Progenitor cell of endocrine pancreas (in vitro differentiated cells): ENCODE measurements around the gene EPC2. TPM values are rescaled to one million over a fixed set of nuclear protein-coding genes. Genes with fewer than 3 reads are reported as not detected.

ENCODE experiments used
- DNase-seq: peaks from one replicate; pipeline ENCODE4 v3.0.0; 2021; ENCODE audit warnings: low spot score; ENCODE audit not compliant: unreplicated experiment
- H3K27ac Mint-ChIP-seq: 2 replicates; pipeline ENCODE4 v1.8.0; 2021; ENCODE audit warnings: mild to moderate bottlenecking, moderate library complexity, mixed read lengths
- H3K27me3 Mint-ChIP-seq: 2 replicates; pipeline ENCODE4 v1.8.0; 2021; ENCODE audit warnings: mixed read lengths
- H3K36me3 Mint-ChIP-seq: 2 replicates; pipeline ENCODE4 v1.8.0; 2022; ENCODE audit warnings: mixed read lengths; ENCODE audit not compliant: insufficient read depth
- H3K4me1 Mint-ChIP-seq: 2 replicates; pipeline ENCODE4 v1.8.0; 2021; ENCODE audit warnings: low read depth, mixed read lengths
- H3K4me3 Mint-ChIP-seq: 2 replicates; pipeline ENCODE4 v1.8.0; 2021; ENCODE audit warnings: low read depth, mild to moderate bottlenecking, moderate library complexity, mixed read lengths
- H3K9me3 Mint-ChIP-seq: 2 replicates; pipeline ENCODE4 v1.8.0; 2021; ENCODE audit warnings: low read depth, mixed read lengths
- CTCF ChIP-seq: fragments of 200-600 bp; sonication (generic); IDR thresholded peaks from one replicate; pipeline ENCODE4 v1.5.0; 2021; ENCODE audit warnings: antibody characterized with exemption, mild to moderate bottlenecking; ENCODE audit not compliant: unreplicated experiment
- total RNA-seq: library from RNA; stranded (reverse); gene quantifications from 2 replicates; pipeline ENCODE4 v1.2.1, GENCODE V29; 2021

Gene EPC2
- total RNA-seq, 1 donor from 2014 or later: 53.1 TPM

- Mint-ChIP-seq H3K27ac (no peak overlapping the region), H3K9me3 (peaks cover 7% of the 10 kb centered on the region), H3K27me3 (peaks cover 2% of the 10 kb centered on the region), H3K4me3 (no peak overlapping the region), H3K36me3 (no peaks in the 10 kb centered on the region), H3K4me1 (no peaks in the 10 kb centered on the region)
- DNase-seq: no peak
- TF ChIP-seq CTCF: no peak
Observed at GRCh38 chr2:148603562-148603920, 41.0 kb upstream of the EPC2 start.

GRCh38 chr2:148604927-148605326 lies 39.6 kb upstream of the EPC2 start:
- Mint-ChIP-seq H3K27me3 (peaks cover 2% of the 10 kb centered on the region), H3K36me3 (no peaks in the 10 kb centered on the region), H3K4me3 (no peak overlapping the region), H3K27ac (no peak overlapping the region), H3K9me3 (peaks cover 7% of the 10 kb centered on the region), H3K4me1 (no peaks in the 10 kb centered on the region)
- TF ChIP-seq CTCF: no peak
- no peak for DNase-seq

GRCh38 chr2:148607566-148607965 lies 37.0 kb upstream of the EPC2 start:
- Mint-ChIP-seq H3K27me3 (no peaks in the 10 kb centered on the region), H3K27ac (no peak overlapping the region), H3K36me3 (no peaks in the 10 kb centered on the region), H3K4me3 (no peak overlapping the region), H3K4me1 (no peaks in the 10 kb centered on the region), H3K9me3 (peaks cover 4% of the 10 kb centered on the region)
- no peak for DNase-seq
- TF ChIP-seq CTCF: no peak

- Mint-ChIP-seq H3K27ac (no peak overlapping the region), H3K4me1 (peaks cover 14% of the 10 kb centered on the region), H3K27me3 (no peaks in the 10 kb centered on the region), H3K36me3 (no peaks in the 10 kb centered on the region), H3K4me3 (no peak overlapping the region), H3K9me3 (no peaks in the 10 kb centered on the region)
- DNase-seq: no peak
- no peak for TF ChIP-seq CTCF
Observed at GRCh38 chr2:148613231-148614013, 31.1 kb upstream of the EPC2 start.

- Mint-ChIP-seq H3K4me3 (no peak overlapping the region), H3K27ac (no peak overlapping the region), H3K9me3 (no peaks in the 10 kb centered on the region), H3K4me1 (peaks cover 14% of the 10 kb centered on the region), H3K36me3 (no peaks in the 10 kb centered on the region), H3K27me3 (no peaks in the 10 kb centered on the region)
- TF ChIP-seq CTCF: no peak
- no peak for DNase-seq
Observed at GRCh38 chr2:148614014-148614321, 30.6 kb upstream of the EPC2 start.
